Liver (tissue), 9 donors: ENCODE results near the gene GLIPR1L1. TPM values are rescaled to one million over a fixed set of nuclear protein-coding genes. Genes with fewer than 3 reads are reported as not detected.

ENCODE experiments used
- DNase-seq: peaks from one replicate; pipeline ENCODE4 v3.0.0-alpha.2; 2017; ENCODE audit warnings: low spot score
- H3K27ac ChIP-seq, 2 donors: one replicate each; pipeline ENCODE4 v1.7.0; 2013; ENCODE audit warnings: inconsistent platforms in 2 of 2, low read length in 2 of 2, control low read depth in 1 of 2, low read depth in 1 of 2, mild to moderate bottlenecking in 1 of 2
- H3K27me3 ChIP-seq, 4 donors: one replicate each; pipeline versions ENCODE4 v1.6.1 to v1.7.0; 2013; ENCODE audit warnings: low read length in 3 of 4, inconsistent platforms in 1 of 4, mild to moderate bottlenecking in 1 of 4, moderate library complexity in 1 of 4; ENCODE audit not compliant: control insufficient read depth in 4 of 4, insufficient read depth in 4 of 4
- H3K36me3 ChIP-seq, 4 donors: one replicate each; pipeline versions ENCODE4 v1.6.1 to v1.7.0; 2013; ENCODE audit warnings: low read length in 3 of 4, mild to moderate bottlenecking in 3 of 4, low read depth in 1 of 4, moderate library complexity in 1 of 4; ENCODE audit not compliant: control insufficient read depth in 4 of 4, insufficient read depth in 3 of 4
- H3K4me1 ChIP-seq, 4 donors: one replicate each; pipeline versions ENCODE4 v1.6.1 to v1.7.0; 2013; ENCODE audit warnings: low read length in 3 of 4, mild to moderate bottlenecking in 3 of 4, moderate library complexity in 1 of 4; ENCODE audit not compliant: control insufficient read depth in 4 of 4, insufficient read depth in 4 of 4
- H3K4me3 ChIP-seq, 3 donors: one replicate each; pipeline versions ENCODE4 v1.6.1 to v1.7.0; 2013; ENCODE audit warnings: low read length in 3 of 3, control low read depth in 1 of 3, low read depth in 1 of 3, mild to moderate bottlenecking in 1 of 3
- H3K9ac ChIP-seq, 2 donors: one replicate each; pipeline ENCODE4 v1.7.0; 2013; ENCODE audit warnings: low read length in 2 of 2, mild to moderate bottlenecking in 2 of 2, moderate library complexity in 2 of 2, control low read depth in 1 of 2, low read depth in 1 of 2
- H3K9me3 ChIP-seq, 4 donors: one replicate each; pipeline versions ENCODE4 v1.6.1 to v1.7.0; 2013; ENCODE audit warnings: low read length in 3 of 4; ENCODE audit not compliant: control insufficient read depth in 4 of 4
- ATF3 ChIP-seq: IDR thresholded peaks from 2 replicates; pipeline ENCODE4 v1.6.1; 2016; ENCODE audit warnings: antibody characterized with exemption
- CTCF ChIP-seq: fragments of 150-350 bp; IDR thresholded peaks from 2 replicates; pipeline ENCODE4 v1.5.1; 2017; ENCODE audit warnings: improper control_type of control experiment, low read depth, low read length; ENCODE audit not compliant: missing input control
- EGR1 ChIP-seq, 2 donors: IDR thresholded peaks; 2 replicates each; pipeline ENCODE4 v1.6.1; 2016 to 2018; ENCODE audit warnings: antibody characterized with exemption in 2 of 2, low read depth in 2 of 2
- FOXA1 ChIP-seq: IDR thresholded peaks from 2 replicates; pipeline ENCODE4 v1.6.1; 2016; ENCODE audit warnings: antibody characterized with exemption
- FOXA2 ChIP-seq: IDR thresholded peaks from 2 replicates; pipeline ENCODE4 v1.6.1; 2016; ENCODE audit warnings: antibody characterized with exemption
- GABPA ChIP-seq, 2 donors: IDR thresholded peaks in 1 of 2; conservative IDR thresholded peaks in 1 of 2; 2 replicates each; pipeline ENCODE4 v1.6.1; 2016; ENCODE audit warnings: antibody characterized with exemption in 2 of 2, mild to moderate bottlenecking in 1 of 2, moderate library complexity in 1 of 2
- HNF4A ChIP-seq, 2 donors: conservative IDR thresholded peaks; 2 replicates each; pipeline ENCODE4 v1.6.1; 2016; ENCODE audit warnings: antibody characterized with exemption in 2 of 2, mild to moderate bottlenecking in 2 of 2
- HNF4G ChIP-seq: IDR thresholded peaks from 2 replicates; pipeline ENCODE4 v1.6.1; 2016; ENCODE audit warnings: antibody characterized with exemption
- JUND ChIP-seq, 2 donors: IDR thresholded peaks; 2 replicates each; pipeline ENCODE4 v1.6.1; 2016; ENCODE audit warnings: antibody characterized with exemption in 2 of 2
- MAX ChIP-seq: IDR thresholded peaks from 2 replicates; pipeline ENCODE4 v1.6.1; 2016; ENCODE audit warnings: antibody characterized with exemption
- NR2F2 ChIP-seq: IDR thresholded peaks from 2 replicates; pipeline ENCODE4 v1.6.1; 2016; ENCODE audit warnings: antibody characterized with exemption
- RAD21 ChIP-seq, 2 donors: IDR thresholded peaks; 2 replicates each; pipeline ENCODE4 v1.6.1; 2016; ENCODE audit warnings: antibody characterized with exemption in 2 of 2, mild to moderate bottlenecking in 2 of 2
- REST ChIP-seq: IDR thresholded peaks from 2 replicates; pipeline ENCODE4 v1.6.1; 2016; ENCODE audit warnings: antibody characterized with exemption, mild to moderate bottlenecking
- RXRA ChIP-seq, 2 donors: IDR thresholded peaks; 2 replicates each; pipeline ENCODE4 v1.6.1; 2017 to 2018; ENCODE audit warnings: antibody characterized with exemption in 2 of 2, mild to moderate bottlenecking in 1 of 2
- SP1 ChIP-seq: IDR thresholded peaks from 2 replicates; pipeline ENCODE4 v1.6.1; 2018; ENCODE audit warnings: antibody characterized with exemption, mild to moderate bottlenecking
- TAF1 ChIP-seq: conservative IDR thresholded peaks from 2 replicates; pipeline ENCODE4 v1.6.1; 2016; ENCODE audit warnings: antibody characterized with exemption, mild to moderate bottlenecking
- YY1 ChIP-seq: IDR thresholded peaks from 2 replicates; pipeline ENCODE4 v1.6.1; 2016; ENCODE audit warnings: antibody characterized with exemption, mild to moderate bottlenecking
- ZBTB33 ChIP-seq: IDR thresholded peaks from 2 replicates; pipeline ENCODE4 v1.6.1; 2016; ENCODE audit warnings: antibody characterized with exemption
- WGBS: extraction: QIAGEN DNeasy Blood & Tissue Kit; methylation state at CpG from one replicate; pipeline ENCODE4 v1.1.7; 2013; 5-methylcytosine and 5-hydroxymethylcytosine counted together
- polyA plus RNA-seq, 2 donors: library from polyadenylated mRNA; stranded (reverse) in 1 of 2; unstranded in 1 of 2; fragments of 200-250 nt in 1 of 2; fragments of >200 nt in 1 of 2; fragmentation: Nextera tagmentation in 1 of 2; extraction: Ambion mirVana in 1 of 2; gene quantifications; one replicate each; pipeline versions ENCODE4 v1.2.1 to v1.2.3, GENCODE V29; 2013 to 2015
- total RNA-seq, 2 donors: library from RNA; depleted of rRNA; stranded (reverse); fragments of >200 nt; gene quantifications; one replicate each; pipeline ENCODE4 v1.2.3, GENCODE V29; 2014
- donor health status: healthy.
- donor health status: healthy.
- donor health status: healthy.
- donor health status: healthy.
- donor health status: healthy.

GLIPR1L1 gene
- total and polyA plus RNA-seq, 4 donors: not detected

GRCh38 chr12:75360920-75361319 lies 26.4 kb downstream of the GLIPR1L1 start:
- H3K36me3 ChIP-seq: no peaks in the 10 kb centered on the region
- no peak overlapping the region for H3K27ac ChIP-seq
- no peak overlapping the region for H3K4me3 ChIP-seq
- H3K27me3 ChIP-seq: no peaks in the 10 kb centered on the region
- DNase-seq: no peak
- no peaks in the 10 kb centered on the region for H3K4me1 ChIP-seq
- TF ChIP-seq ATF3: no peak
- no peak for TF ChIP-seq GABPA (IDR thresholded peaks at IDR 0.05 in 1 of 2, conservative IDR thresholded peaks at IDR 0.05 in 1 of 2)
- TF ChIP-seq FOXA2: no peak
- no peak for TF ChIP-seq FOXA1
- H3K9ac ChIP-seq: no peak overlapping the region
- peaks cover 0 to 5% (median 0%) of the 10 kb centered on the region in 4 donors for H3K9me3 ChIP-seq

GRCh38 chr12:75361408-75361807 lies 26.9 kb downstream of the GLIPR1L1 start:
- DNase-seq: no peak
- Histone ChIP-seq H3K4me1 (no peaks in the 10 kb centered on the region), H3K4me3 (no peak overlapping the region), H3K9ac (no peak overlapping the region), H3K9me3 (peaks cover 0 to 5% (median 0%) of the 10 kb centered on the region in 4 donors), H3K27me3 (no peaks in the 10 kb centered on the region), H3K27ac (no peak overlapping the region), H3K36me3 (no peaks in the 10 kb centered on the region)
- 61% methylated on average over 1 of the region's 1 CpG for WGBS
- TF ChIP-seq HNF4A (conservative IDR thresholded peaks at IDR 0.05) (no peak), RAD21 (IDR thresholded peaks at IDR 0.05) (no peak), EGR1 (IDR thresholded peaks at IDR 0.05; ENCODE audit: low read depth in 2 of 2) (no peak), CTCF (no peak), ZBTB33 (no peak), FOXA1 (no peak), YY1 (no peak), FOXA2 (no peak), RXRA (IDR thresholded peaks at IDR 0.05) (no peak), TAF1 (no peak), MAX (no peak), HNF4G (no peak), NR2F2 (no peak)

- DNase-seq: no peak
- Histone ChIP-seq H3K9me3 (peaks cover 0 to 5% (median 0%) of the 10 kb centered on the region in 4 donors), H3K36me3 (no peaks in the 10 kb centered on the region), H3K4me1 (no peaks in the 10 kb centered on the region), H3K27me3 (no peaks in the 10 kb centered on the region), H3K9ac (no peak overlapping the region), H3K27ac (no peak overlapping the region), H3K4me3 (no peak overlapping the region)
- TF ChIP-seq FOXA1 (no peak), REST (no peak), JUND (IDR thresholded peaks at IDR 0.05) (no peak), SP1 (no peak), HNF4G (no peak), GABPA (IDR thresholded peaks at IDR 0.05 in 1 of 2, conservative IDR thresholded peaks at IDR 0.05 in 1 of 2) (no peak), HNF4A (conservative IDR thresholded peaks at IDR 0.05) (no peak), ATF3 (no peak), RXRA (IDR thresholded peaks at IDR 0.05) (no peak), TAF1 (no peak), YY1 (no peak), NR2F2 (no peak), CTCF (no peak)
Observed at GRCh38 chr12:75364919-75365318, 30.4 kb downstream of the GLIPR1L1 start.
